ENCODE measurements around the gene SEPTIN5. TPM values are rescaled to one million over a fixed set of nuclear protein-coding genes. Genes with fewer than 3 reads are reported as not detected.

Gene SEPTIN5
- total RNA-seq, 1 donor from 2014 or later: 5.0 TPM

GRCh38 chr22:19679522-19680101, 34.7 kb upstream of the SEPTIN5 start:
- H3K27ac Mint-ChIP-seq: no peak overlapping the region
- peaks cover 2% of the 10 kb centered on the region for H3K27me3 Mint-ChIP-seq (ENCODE audit: insufficient read depth, low read depth)
- H3K27me3 ChIP-seq: no peaks in the 10 kb centered on the region
- no peak overlapping the region for H3K27ac ChIP-seq
- peaks cover 6% of the 10 kb centered on the region for H3K4me1 ChIP-seq
- DNase-seq (ENCODE audit: low spot score): peak; percentile 53
- no peak overlapping the region for H2AFZ ChIP-seq (replicated peaks)
- peaks cover 7% of the 10 kb centered on the region for H3K4me1 Mint-ChIP-seq
- no peaks in the 10 kb centered on the region for H3K79me2 ChIP-seq (ENCODE audit: low read depth)
- no peaks in the 10 kb centered on the region for H3K36me3 ChIP-seq
- no peak overlapping the region for H3K4me3 ChIP-seq
- no peak overlapping the region for H3K9ac ChIP-seq
- no peak overlapping the region for H3K4me3 Mint-ChIP-seq
- H4K20me1 ChIP-seq (ENCODE audit: low read depth): no peaks in the 10 kb centered on the region
- peaks cover 3% of the 10 kb centered on the region for H3F3A ChIP-seq (ENCODE audit: low read depth)
- no peaks in the 10 kb centered on the region for H3K36me3 Mint-ChIP-seq
- no peak overlapping the region for H3K4me2 ChIP-seq
- no peaks in the 10 kb centered on the region for H3K9me3 ChIP-seq (ENCODE audit: low read depth)
- TF ChIP-seq CTCF (IDR thresholded peaks at IDR 0.05) (peak; percentile 83), EZH2phosphoT487 (IDR thresholded peaks at IDR 0.05) (no peak)
- H3K9me3 Mint-ChIP-seq: no peaks in the 10 kb centered on the region

DNA sequence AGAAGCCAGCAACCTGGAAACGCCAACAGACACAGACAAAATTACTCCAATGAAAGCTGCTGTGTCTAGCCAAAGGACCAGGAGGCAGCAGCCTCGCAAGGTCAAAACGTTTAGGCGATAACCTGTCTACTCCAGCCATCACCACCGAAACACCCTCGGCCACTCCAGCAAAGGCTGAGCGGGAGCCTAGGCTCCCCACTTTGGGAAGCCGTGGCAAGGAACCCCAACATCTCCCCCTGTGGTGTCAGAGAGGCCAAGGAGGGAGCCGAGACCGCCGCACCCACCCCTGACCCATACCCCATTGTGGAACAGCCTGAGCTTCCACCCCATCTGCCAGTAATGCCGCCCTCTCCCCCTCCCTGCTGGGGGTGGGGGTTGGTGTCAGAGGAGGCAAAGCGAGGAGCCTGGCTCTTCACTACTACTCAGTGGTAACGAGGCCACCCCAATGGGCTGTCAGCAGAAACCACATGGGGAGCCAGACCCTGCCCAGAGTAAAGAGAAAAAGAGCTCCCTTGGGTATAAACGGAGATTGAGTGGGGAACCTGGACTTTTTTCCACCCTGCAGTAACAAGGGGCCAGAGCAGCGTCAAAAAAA, 33.9 kb upstream of the SEPTIN5 start:
- peaks cover 7% of the 10 kb centered on the region for H3K4me1 Mint-ChIP-seq
- DNase-seq (ENCODE audit: low spot score): no peak
- no peaks in the 10 kb centered on the region for H3K27me3 Mint-ChIP-seq (ENCODE audit: insufficient read depth, low read depth)
- Histone ChIP-seq H3K27me3 (no peaks in the 10 kb centered on the region), H3K4me1 (peaks cover 6% of the 10 kb centered on the region), H4K20me1 (ENCODE audit: low read depth) (no peaks in the 10 kb centered on the region), H3K4me3 (no peak overlapping the region), H3K9ac (no peak overlapping the region), H3K9me3 (ENCODE audit: low read depth) (no peaks in the 10 kb centered on the region), H3K79me2 (ENCODE audit: low read depth) (no peaks in the 10 kb centered on the region), H3K4me2 (no peak overlapping the region), H3K36me3 (no peaks in the 10 kb centered on the region), H2AFZ (replicated peaks) (no peak overlapping the region), H3K27ac (no peak overlapping the region), H3F3A (ENCODE audit: low read depth) (peaks cover 3% of the 10 kb centered on the region)
- H3K4me3 Mint-ChIP-seq: no peak overlapping the region
- H3K36me3 Mint-ChIP-seq: no peaks in the 10 kb centered on the region
- no peak overlapping the region for H3K27ac Mint-ChIP-seq
- no peaks in the 10 kb centered on the region for H3K9me3 Mint-ChIP-seq
- no peak for TF ChIP-seq EZH2 (IDR thresholded peaks at IDR 0.05)
- TF ChIP-seq EZH2phosphoT487 (IDR thresholded peaks at IDR 0.05): no peak
- no peak for TF ChIP-seq CTCF (IDR thresholded peaks at IDR 0.05)

DNA sequence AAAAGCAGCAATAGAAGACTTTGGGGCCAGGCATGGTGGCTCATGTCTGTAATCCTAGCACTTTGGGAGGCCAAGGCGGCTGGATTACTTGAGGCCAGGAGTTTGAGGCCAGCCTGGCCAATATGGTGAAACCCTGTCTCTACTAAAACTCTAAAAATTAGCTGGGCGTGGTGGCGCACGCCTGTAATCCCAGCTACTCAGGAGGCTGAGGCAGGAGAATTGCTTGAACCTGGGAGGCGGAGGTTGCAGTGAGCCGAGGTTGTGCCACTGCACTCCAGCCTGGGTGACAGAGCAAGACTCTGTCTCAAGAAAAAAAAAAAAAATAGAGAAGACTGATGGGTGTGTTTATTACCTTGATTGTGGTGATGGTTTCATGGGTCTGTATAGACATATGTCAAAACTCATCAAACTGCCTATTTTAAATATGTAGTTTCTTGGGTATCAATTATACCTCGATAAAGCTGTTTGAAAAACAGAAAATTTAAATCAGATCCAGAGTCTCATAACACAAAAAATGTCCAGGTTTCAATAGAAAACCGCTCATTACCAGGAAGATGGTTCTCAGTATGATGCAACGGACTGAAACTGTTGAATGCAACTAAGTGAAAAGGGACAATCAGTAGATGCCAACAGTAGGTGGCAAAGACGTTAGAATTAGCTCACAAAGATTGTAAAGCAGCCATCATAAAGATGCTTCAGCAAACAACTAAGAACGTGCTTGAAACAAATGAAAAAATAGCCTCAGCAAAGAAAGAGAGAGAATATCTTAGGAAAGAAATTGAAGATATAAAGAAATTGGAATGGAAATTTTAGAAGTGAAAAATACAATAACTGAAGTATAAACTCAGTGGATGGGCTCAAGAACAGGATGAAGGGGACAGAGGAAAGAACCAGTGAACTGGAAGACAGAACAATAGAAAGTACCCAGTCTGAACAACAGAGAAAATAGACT, 33.1 kb upstream of the SEPTIN5 start:
- H3K27me3 ChIP-seq: no peaks in the 10 kb centered on the region
- peaks cover 3% of the 10 kb centered on the region for H3F3A ChIP-seq (ENCODE audit: low read depth)
- H3K36me3 Mint-ChIP-seq: no peaks in the 10 kb centered on the region
- peaks cover 7% of the 10 kb centered on the region for H3K4me1 Mint-ChIP-seq
- H3K4me1 ChIP-seq: peaks cover 6% of the 10 kb centered on the region
- no peaks in the 10 kb centered on the region for H4K20me1 ChIP-seq (ENCODE audit: low read depth)
- peaks cover under 1% of the 10 kb centered on the region for H3K9me3 Mint-ChIP-seq
- H3K36me3 ChIP-seq: no peaks in the 10 kb centered on the region
- no peak overlapping the region for H2AFZ ChIP-seq (replicated peaks)
- no peaks in the 10 kb centered on the region for H3K27me3 Mint-ChIP-seq (ENCODE audit: insufficient read depth, low read depth)
- no peak overlapping the region for H3K27ac ChIP-seq
- H3K27ac Mint-ChIP-seq: no peak overlapping the region
- no peaks in the 10 kb centered on the region for H3K79me2 ChIP-seq (ENCODE audit: low read depth)
- no peak for DNase-seq (ENCODE audit: low spot score)
- H3K9ac ChIP-seq: no peak overlapping the region
- no peak overlapping the region for H3K4me3 Mint-ChIP-seq
- H3K4me3 ChIP-seq: no peak overlapping the region
- H3K9me3 ChIP-seq (ENCODE audit: low read depth): no peaks in the 10 kb centered on the region
- TF ChIP-seq EZH2phosphoT487 (IDR thresholded peaks at IDR 0.05) (no peak), CTCF (IDR thresholded peaks at IDR 0.05) (no peak), EZH2 (IDR thresholded peaks at IDR 0.05) (no peak)
- H3K4me2 ChIP-seq: no peak overlapping the region
